ENCODE results near the gene CASP10. TPM values are rescaled to one million over a fixed set of nuclear protein-coding genes. Genes with fewer than 3 reads are reported as not detected.

The CASP10 gene
- total and polyA plus RNA-seq, 4 donors: 8.9 to 74.4 (median 16.7) TPM

GRCh38 chr2:201219328-201220096 is 36.6 kb downstream of the CASP10 start:
- peak; percentile 48 for ATAC-seq (ENCODE audit: insufficient read depth, low FRiP score)
- peaks cover 0 to 11% (median 0%) of the 10 kb centered on the region in 4 donors for H3K36me3 ChIP-seq (ENCODE audit: control insufficient read depth in 4 of 4, insufficient read depth in 4 of 4, low read length in 4 of 4)
- peaks cover 0 to 1% (median 0%) of the 10 kb centered on the region in 4 donors for H3K9me3 ChIP-seq (ENCODE audit: control insufficient read depth in 4 of 4, insufficient read depth in 3 of 4, low read length in 3 of 4)
- 79 to 80% methylated on average over 5 of the region's 5 CpGs for WGBS, 2 donors
- no peaks in the 10 kb centered on the region for H3K27me3 ChIP-seq (ENCODE audit: control insufficient read depth in 3 of 3, insufficient read depth in 3 of 3, low read length in 2 of 3)
- H3K27ac ChIP-seq (ENCODE audit: low read depth in 1 of 2, low read length in 1 of 2): peak overlapping the region; percentile 48 to 86
- TF ChIP-seq, protein P1, sequence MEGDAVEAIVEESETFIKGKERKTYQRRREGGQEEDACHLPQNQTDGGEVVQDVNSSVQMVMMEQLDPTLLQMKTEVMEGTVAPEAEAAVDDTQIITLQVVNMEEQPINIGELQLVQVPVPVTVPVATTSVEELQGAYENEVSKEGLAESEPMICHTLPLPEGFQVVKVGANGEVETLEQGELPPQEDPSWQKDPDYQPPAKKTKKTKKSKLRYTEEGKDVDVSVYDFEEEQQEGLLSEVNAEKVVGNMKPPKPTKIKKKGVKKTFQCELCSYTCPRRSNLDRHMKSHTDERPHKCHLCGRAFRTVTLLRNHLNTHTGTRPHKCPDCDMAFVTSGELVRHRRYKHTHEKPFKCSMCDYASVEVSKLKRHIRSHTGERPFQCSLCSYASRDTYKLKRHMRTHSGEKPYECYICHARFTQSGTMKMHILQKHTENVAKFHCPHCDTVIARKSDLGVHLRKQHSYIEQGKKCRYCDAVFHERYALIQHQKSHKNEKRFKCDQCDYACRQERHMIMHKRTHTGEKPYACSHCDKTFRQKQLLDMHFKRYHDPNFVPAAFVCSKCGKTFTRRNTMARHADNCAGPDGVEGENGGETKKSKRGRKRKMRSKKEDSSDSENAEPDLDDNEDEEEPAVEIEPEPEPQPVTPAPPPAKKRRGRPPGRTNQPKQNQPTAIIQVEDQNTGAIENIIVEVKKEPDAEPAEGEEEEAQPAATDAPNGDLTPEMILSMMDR (IDR thresholded peaks at IDR 0.05; ENCODE audit: control extremely low read depth, extremely low read depth): no peak
- no peak overlapping the region for H3K9ac ChIP-seq (ENCODE audit: insufficient read depth in 1 of 2, low read length in 2 of 2)
- no peak for DNase-seq
- H3K4me3 ChIP-seq: no peak overlapping the region
- peaks cover 0 to 11% (median 6%) of the 10 kb centered on the region in 5 donors for H3K4me1 ChIP-seq (ENCODE audit: control insufficient read depth in 5 of 5, insufficient read depth in 5 of 5, low read length in 5 of 5)

DNA sequence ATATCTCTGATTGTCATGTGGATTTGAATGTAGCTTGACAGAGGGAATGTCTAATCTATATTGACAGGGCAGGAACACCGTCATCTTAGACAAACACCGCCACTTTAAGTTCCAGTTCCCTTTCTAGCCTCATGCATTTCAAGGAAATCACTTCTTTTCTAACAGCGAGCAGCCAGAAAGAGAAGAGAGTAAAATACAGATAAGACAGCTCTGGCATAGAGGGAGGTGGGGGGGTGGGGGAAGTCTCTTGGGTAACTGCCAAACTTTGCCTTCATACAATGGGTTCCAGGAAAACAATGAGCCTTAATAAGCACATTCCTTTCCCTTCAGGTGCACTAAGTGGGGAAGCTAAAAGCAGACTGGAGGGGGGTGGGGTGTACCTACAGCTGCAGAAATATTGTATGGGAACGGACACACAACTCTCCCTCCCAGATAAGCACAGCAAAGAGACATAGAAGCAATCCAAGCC is 37.2 kb downstream of the CASP10 start:
- no peak overlapping the region for H3K4me3 ChIP-seq
- H3K9ac ChIP-seq (ENCODE audit: insufficient read depth in 1 of 2, low read length in 2 of 2): no peak overlapping the region
- 13 to 23% methylated on average over 4 of the region's 4 CpGs for WGBS, 2 donors
- peaks cover 0 to 1% (median 0%) of the 10 kb centered on the region in 4 donors for H3K9me3 ChIP-seq (ENCODE audit: control insufficient read depth in 4 of 4, insufficient read depth in 3 of 4, low read length in 3 of 4)
- H3K27ac ChIP-seq (ENCODE audit: low read depth in 1 of 2, low read length in 1 of 2): peak overlapping the region in 1 of 2 donors; percentile 2
- peak; percentile 42 for ATAC-seq (ENCODE audit: insufficient read depth, low FRiP score)
- peaks cover 0 to 11% (median 0%) of the 10 kb centered on the region in 4 donors for H3K36me3 ChIP-seq (ENCODE audit: control insufficient read depth in 4 of 4, insufficient read depth in 4 of 4, low read length in 4 of 4)
- H3K4me1 ChIP-seq (ENCODE audit: control insufficient read depth in 5 of 5, insufficient read depth in 5 of 5, low read length in 5 of 5): peaks cover 0 to 11% (median 6%) of the 10 kb centered on the region in 5 donors
- H3K27me3 ChIP-seq (ENCODE audit: control insufficient read depth in 3 of 3, insufficient read depth in 3 of 3, low read length in 2 of 3): no peaks in the 10 kb centered on the region
- TF ChIP-seq, protein P1 (IDR thresholded peaks at IDR 0.05; ENCODE audit: control extremely low read depth, extremely low read depth): no peak
- DNase-seq: peak; percentile 34 to 61 (median 51)

DNA sequence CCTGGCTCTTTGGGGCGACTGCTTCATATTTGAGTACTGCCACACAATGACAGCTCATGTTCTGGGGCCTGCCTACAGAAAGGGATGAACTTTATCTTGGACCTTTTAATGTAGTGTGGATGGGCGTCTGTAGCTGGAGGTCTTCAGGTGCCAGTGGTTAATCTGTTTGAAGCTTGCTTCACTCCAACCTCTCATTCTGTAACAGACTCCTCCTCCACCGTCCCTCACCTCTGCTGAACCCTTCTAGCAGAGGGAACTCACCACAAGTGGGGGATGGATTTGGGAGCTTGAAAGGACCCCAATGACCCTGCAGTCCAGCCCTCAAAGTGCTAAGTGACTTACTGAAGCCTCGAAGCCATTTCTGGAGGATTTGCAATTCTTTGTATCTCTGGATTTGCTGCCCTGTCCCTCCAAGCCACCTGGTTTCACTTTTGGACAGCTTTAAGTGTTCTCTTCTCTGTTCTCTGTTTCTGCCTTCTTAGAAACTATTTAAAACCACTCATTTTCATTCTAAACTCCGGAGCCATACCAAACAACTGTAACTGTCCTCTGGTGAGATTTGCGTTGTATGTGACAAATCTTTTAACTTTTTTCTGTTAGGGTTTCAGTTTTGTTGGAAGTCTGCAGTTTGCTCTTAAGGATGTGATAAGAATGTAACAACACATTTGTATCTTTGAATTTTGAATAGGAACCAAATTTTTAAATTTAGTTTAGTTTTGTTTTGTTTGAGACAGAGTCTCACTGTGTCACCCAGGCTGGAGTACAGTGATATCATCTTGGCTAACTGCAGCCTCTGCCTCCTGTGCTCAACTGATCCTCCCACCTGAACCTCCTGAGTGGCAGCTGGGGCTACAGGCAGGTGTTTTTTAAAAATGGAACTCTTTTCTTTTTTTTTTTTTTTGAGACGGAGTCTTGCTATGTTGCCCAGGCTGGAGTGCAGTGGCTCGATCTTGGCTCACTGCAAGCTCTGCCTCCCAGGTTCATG is 40.4 kb downstream of the CASP10 start:
- Histone ChIP-seq H3K9me3 (ENCODE audit: control insufficient read depth in 4 of 4, insufficient read depth in 3 of 4, low read length in 3 of 4) (peaks cover 0 to 1% (median 0%) of the 10 kb centered on the region in 4 donors), H3K4me3 (no peak overlapping the region), H3K27ac (ENCODE audit: low read depth in 1 of 2, low read length in 1 of 2) (no peak overlapping the region), H3K4me1 (ENCODE audit: control insufficient read depth in 5 of 5, insufficient read depth in 5 of 5, low read length in 5 of 5) (peaks cover 0 to 11% (median 6%) of the 10 kb centered on the region in 5 donors), H3K27me3 (ENCODE audit: control insufficient read depth in 3 of 3, insufficient read depth in 3 of 3, low read length in 2 of 3) (no peaks in the 10 kb centered on the region), H3K36me3 (ENCODE audit: control insufficient read depth in 4 of 4, insufficient read depth in 4 of 4, low read length in 4 of 4) (peaks cover 0 to 5% (median 0%) of the 10 kb centered on the region in 4 donors), H3K9ac (ENCODE audit: insufficient read depth in 1 of 2, low read length in 2 of 2) (peak overlapping the region in 1 of 2 donors; percentile 11)
- ATAC-seq (ENCODE audit: insufficient read depth, low FRiP score): no peak
- 56 to 64% methylated on average over 7 to 8 of the region's 8 CpGs for WGBS, 2 donors
- TF ChIP-seq, protein P1 (IDR thresholded peaks at IDR 0.05; ENCODE audit: control extremely low read depth, extremely low read depth): no peak
- no peak for DNase-seq
